ENCODE data around the gene MTHFSD.

The MTHFSD gene

GRCh38 chr16:86517033-86517432, 38.0 kb downstream of the MTHFSD start:
- Histone ChIP-seq H3K79me2 (ENCODE audit: control insufficient read depth, insufficient read depth, low read length) (peaks cover 4% of the 10 kb centered on the region), H3K4me1 (ENCODE audit: control insufficient read depth, low read depth, low read length) (no peaks in the 10 kb centered on the region), H3K23ac (ENCODE audit: low read length) (no peak overlapping the region), H2AK5ac (ENCODE audit: low read length) (no peak overlapping the region), H2BK120ac (ENCODE audit: low read depth, low read length) (no peak overlapping the region), H3K9ac (ENCODE audit: low read length) (no peak overlapping the region), H3K27ac (ENCODE audit: low read depth, low read length) (no peak overlapping the region), H4K5ac (ENCODE audit: low read length) (no peak overlapping the region), H4K8ac (ENCODE audit: low read depth, low read length) (no peak overlapping the region), H3K4me3 (ENCODE audit: low read length) (no peak overlapping the region), H3K4me2 (ENCODE audit: low read length) (no peak overlapping the region), H2BK15ac (replicated peaks; ENCODE audit: low read depth) (no peak overlapping the region), H3K27me3 (ENCODE audit: insufficient read depth, low read length, poor library complexity) (peaks cover 31% of the 10 kb centered on the region), H2BK5ac (ENCODE audit: low read length) (no peak overlapping the region), H3K4ac (ENCODE audit: low read depth, low read length) (no peak overlapping the region), H3K18ac (ENCODE audit: low read length) (no peak overlapping the region), H3K79me1 (ENCODE audit: low read length) (no peaks in the 10 kb centered on the region), H3K56ac (ENCODE audit: low read length) (peak overlapping the region; percentile 17), H3K36me3 (ENCODE audit: control insufficient read depth, insufficient read depth, low read length) (no peaks in the 10 kb centered on the region)
- no CpG with 5 or more reads among the region's 9 CpGs for WGBS (ENCODE audit: extremely low coverage, insufficient coverage, low lambda C conversion rate)
- DNase-seq, result no peak

GRCh38 chr16:86516623-86517003, 38.4 kb downstream of the MTHFSD start:
- peaks cover 4% of the 10 kb centered on the region for H3K79me2 ChIP-seq (ENCODE audit: control insufficient read depth, insufficient read depth, low read length)
- no peak overlapping the region for H3K23ac ChIP-seq (ENCODE audit: low read length)
- no peaks in the 10 kb centered on the region for H3K4me1 ChIP-seq (ENCODE audit: control insufficient read depth, low read depth, low read length)
- H3K79me1 ChIP-seq (ENCODE audit: low read length), result no peaks in the 10 kb centered on the region
- H3K56ac ChIP-seq (ENCODE audit: low read length), result peak overlapping the region; percentile 17
- no peaks in the 10 kb centered on the region for H3K36me3 ChIP-seq (ENCODE audit: control insufficient read depth, insufficient read depth, low read length)
- H2BK15ac ChIP-seq (replicated peaks; ENCODE audit: low read depth), result no peak overlapping the region
- H3K4me2 ChIP-seq (ENCODE audit: low read length), result no peak overlapping the region
- H3K4ac ChIP-seq (ENCODE audit: low read depth, low read length), result no peak overlapping the region
- H2AK5ac ChIP-seq (ENCODE audit: low read length), result no peak overlapping the region
- peak; percentile 44 for DNase-seq
- no peak overlapping the region for H4K5ac ChIP-seq (ENCODE audit: low read length)
- H2BK120ac ChIP-seq (ENCODE audit: low read depth, low read length), result no peak overlapping the region
- no peak overlapping the region for H3K4me3 ChIP-seq (ENCODE audit: low read length)
- H3K27me3 ChIP-seq (ENCODE audit: insufficient read depth, low read length, poor library complexity), result peaks cover 34% of the 10 kb centered on the region
- no peak overlapping the region for H4K8ac ChIP-seq (ENCODE audit: low read depth, low read length)
- no peak overlapping the region for H3K9ac ChIP-seq (ENCODE audit: low read length)
- H3K27ac ChIP-seq (ENCODE audit: low read depth, low read length), result no peak overlapping the region
- no peak overlapping the region for H2BK5ac ChIP-seq (ENCODE audit: low read length)
- no peak overlapping the region for H3K18ac ChIP-seq (ENCODE audit: low read length)
- no CpG with 5 or more reads among the region's 29 CpGs for WGBS (ENCODE audit: extremely low coverage, insufficient coverage, low lambda C conversion rate)

DNA sequence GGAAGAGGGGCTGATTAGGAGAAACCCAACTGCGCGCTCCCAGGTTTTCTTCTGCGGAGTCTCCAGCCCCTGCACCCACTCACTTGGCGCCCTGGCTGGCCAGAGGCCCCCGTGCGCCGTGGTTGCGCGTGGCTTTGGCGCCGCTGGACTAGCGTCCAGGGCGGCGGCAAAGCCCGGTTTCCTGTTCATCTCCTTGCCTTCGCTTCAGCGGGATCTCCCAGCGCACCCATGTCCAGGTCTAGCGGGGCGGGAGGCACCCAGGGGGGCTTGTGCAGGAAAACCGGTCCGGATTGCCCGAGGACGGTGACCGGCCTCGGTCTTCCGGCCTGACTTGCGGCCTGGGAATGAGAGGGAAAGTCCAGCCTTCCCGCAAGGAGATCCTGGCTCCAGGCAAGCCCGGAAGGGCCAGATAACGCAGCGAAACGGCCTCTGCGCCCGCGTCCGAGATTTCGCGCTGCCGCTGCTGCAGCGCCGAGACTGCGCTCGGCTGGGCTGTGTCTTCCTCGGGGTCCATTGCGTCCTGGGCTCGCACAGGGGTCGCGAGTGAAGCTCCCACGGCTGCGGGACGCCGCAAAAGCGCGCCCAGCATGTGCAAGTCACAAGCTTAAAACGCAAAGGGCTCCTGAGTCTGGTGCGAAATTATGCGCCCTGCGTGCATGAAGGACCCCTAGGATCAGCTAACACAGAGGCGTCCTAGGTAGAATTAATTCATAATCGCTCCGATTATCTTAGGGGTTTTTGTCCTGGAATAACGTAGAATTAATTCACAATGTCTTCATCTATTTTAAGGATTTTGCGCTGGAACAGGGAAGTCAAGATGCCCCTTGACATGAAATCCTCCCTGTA, 39.0 kb downstream of the MTHFSD start:
- Histone ChIP-seq H3K18ac (ENCODE audit: low read length) (no peak overlapping the region), H3K4me3 (ENCODE audit: low read length) (no peak overlapping the region)
- DNase-seq, result peak; percentile 53

DNA sequence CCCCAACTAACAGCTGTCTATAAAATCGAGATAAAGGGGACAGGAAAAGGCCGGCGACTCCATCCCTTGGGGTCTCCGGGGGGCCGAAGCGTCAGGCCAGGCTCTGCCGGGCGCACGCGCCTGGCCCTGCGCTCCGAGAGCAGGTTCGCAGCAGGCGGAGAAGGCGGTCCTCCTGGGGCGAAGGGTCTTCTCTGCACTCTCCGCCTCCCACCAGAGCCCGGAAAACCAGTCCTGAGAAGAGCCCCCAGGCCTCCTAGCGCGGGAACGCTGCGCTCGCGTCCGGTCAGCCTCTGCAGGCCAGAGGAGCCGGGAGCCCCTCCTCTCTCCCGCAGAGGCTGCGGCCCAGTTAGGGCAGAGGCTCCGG, 39.6 kb downstream of the MTHFSD start:
- H3K18ac ChIP-seq (ENCODE audit: low read length), result no peak overlapping the region
- DNase-seq, result peak; percentile 63
- H4K8ac ChIP-seq (ENCODE audit: low read depth, low read length), result no peak overlapping the region
- H3K4me2 ChIP-seq (ENCODE audit: low read length), result peak overlapping the region; percentile 58
- H3K27ac ChIP-seq (ENCODE audit: low read depth, low read length), result no peak overlapping the region
- H3K79me1 ChIP-seq (ENCODE audit: low read length), result no peaks in the 10 kb centered on the region
- peaks cover 4% of the 10 kb centered on the region for H3K79me2 ChIP-seq (ENCODE audit: control insufficient read depth, insufficient read depth, low read length)
- no CpG with 5 or more reads among the region's 29 CpGs for WGBS (ENCODE audit: extremely low coverage, insufficient coverage, low lambda C conversion rate)
- H4K5ac ChIP-seq (ENCODE audit: low read length), result no peak overlapping the region
- H2BK5ac ChIP-seq (ENCODE audit: low read length), result no peak overlapping the region
- H3K4ac ChIP-seq (ENCODE audit: low read depth, low read length), result no peak overlapping the region
- no peak overlapping the region for H2BK15ac ChIP-seq (replicated peaks; ENCODE audit: low read depth)
- H2BK120ac ChIP-seq (ENCODE audit: low read depth, low read length), result no peak overlapping the region
- H3K9ac ChIP-seq (ENCODE audit: low read length), result no peak overlapping the region
- no peak overlapping the region for H2AK5ac ChIP-seq (ENCODE audit: low read length)
- peaks cover 40% of the 10 kb centered on the region for H3K27me3 ChIP-seq (ENCODE audit: insufficient read depth, low read length, poor library complexity)
- H3K56ac ChIP-seq (ENCODE audit: low read length), result peak overlapping the region; percentile 45
- no peaks in the 10 kb centered on the region for H3K4me1 ChIP-seq (ENCODE audit: control insufficient read depth, low read depth, low read length)
- no peak overlapping the region for H3K4me3 ChIP-seq (ENCODE audit: low read length)
- no peak overlapping the region for H3K23ac ChIP-seq (ENCODE audit: low read length)
- no peaks in the 10 kb centered on the region for H3K36me3 ChIP-seq (ENCODE audit: control insufficient read depth, insufficient read depth, low read length)

More for the DNA sequence above, 39.0 kb downstream of the MTHFSD start:
- Histone ChIP-seq H3K27ac (ENCODE audit: low read depth, low read length) (no peak overlapping the region), H3K79me2 (ENCODE audit: control insufficient read depth, insufficient read depth, low read length) (peaks cover 4% of the 10 kb centered on the region), H3K79me1 (ENCODE audit: low read length) (no peaks in the 10 kb centered on the region), H3K27me3 (ENCODE audit: insufficient read depth, low read length, poor library complexity) (peaks cover 39% of the 10 kb centered on the region), H4K8ac (ENCODE audit: low read depth, low read length) (no peak overlapping the region), H3K4me2 (ENCODE audit: low read length) (peak overlapping the region; percentile 58), H4K5ac (ENCODE audit: low read length) (no peak overlapping the region), H3K23ac (ENCODE audit: low read length) (peak overlapping the region; percentile 11), H2BK5ac (ENCODE audit: low read length) (no peak overlapping the region), H3K9ac (ENCODE audit: low read length) (peak overlapping the region; percentile 31), H2BK15ac (replicated peaks; ENCODE audit: low read depth) (no peak overlapping the region), H3K4me1 (ENCODE audit: control insufficient read depth, low read depth, low read length) (no peaks in the 10 kb centered on the region), H2BK120ac (ENCODE audit: low read depth, low read length) (no peak overlapping the region), H3K56ac (ENCODE audit: low read length) (peak overlapping the region; percentile 45), H3K4ac (ENCODE audit: low read depth, low read length) (no peak overlapping the region), H3K36me3 (ENCODE audit: control insufficient read depth, insufficient read depth, low read length) (no peaks in the 10 kb centered on the region), H2AK5ac (ENCODE audit: low read length) (no peak overlapping the region)
- WGBS (ENCODE audit: extremely low coverage, insufficient coverage, low lambda C conversion rate), result no CpG with 5 or more reads among the region's 64 CpGs

DNA sequence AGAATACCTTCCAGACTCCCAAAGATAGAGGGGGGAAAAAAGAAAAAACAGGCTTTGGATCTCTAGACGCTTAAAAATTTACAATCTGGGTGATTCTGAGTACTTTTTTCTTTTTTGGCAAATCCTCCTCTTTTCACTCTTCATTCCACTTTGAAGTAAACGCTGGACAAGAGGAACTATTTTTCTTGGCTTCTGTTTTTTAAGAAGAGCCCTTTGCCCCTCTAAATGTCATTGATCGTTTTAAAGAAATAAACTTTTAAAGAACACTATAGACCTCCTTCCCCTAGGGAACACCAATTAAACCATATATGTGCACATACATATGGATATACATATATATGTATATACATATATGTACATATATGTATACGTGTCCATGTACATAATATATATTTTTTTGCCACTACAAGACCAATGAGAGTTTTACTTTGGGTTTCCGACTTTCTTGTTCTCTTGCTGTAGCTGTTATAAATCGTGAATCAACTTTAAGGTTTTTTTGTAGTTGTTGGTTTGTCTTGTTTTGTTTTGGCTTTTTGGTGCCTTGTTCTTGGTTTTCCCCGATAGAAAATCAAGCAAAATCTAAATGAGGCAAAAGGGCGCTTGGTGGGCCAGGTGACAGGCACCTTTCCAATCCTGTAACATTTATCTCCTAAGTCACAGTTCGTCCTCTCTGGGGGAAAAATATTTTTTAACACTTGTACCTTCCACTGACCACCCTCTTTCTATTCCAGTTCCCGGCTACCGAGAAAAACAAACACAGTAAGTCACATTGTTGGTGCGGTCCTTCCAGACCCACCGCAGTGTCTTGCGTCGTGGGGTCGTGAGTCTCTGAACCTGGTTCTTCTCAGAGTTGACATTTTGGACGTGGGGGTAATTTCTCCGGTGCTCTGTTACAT, 40.3 kb downstream of the MTHFSD start:
- no peak overlapping the region for H2BK5ac ChIP-seq (ENCODE audit: low read length)
- H3K9ac ChIP-seq (ENCODE audit: low read length), result no peak overlapping the region
- H3K27ac ChIP-seq (ENCODE audit: low read depth, low read length), result no peak overlapping the region
- H3K4me2 ChIP-seq (ENCODE audit: low read length), result no peak overlapping the region
- H2BK15ac ChIP-seq (replicated peaks; ENCODE audit: low read depth), result no peak overlapping the region
- H3K36me3 ChIP-seq (ENCODE audit: control insufficient read depth, insufficient read depth, low read length), result no peaks in the 10 kb centered on the region
- peaks cover 40% of the 10 kb centered on the region for H3K27me3 ChIP-seq (ENCODE audit: insufficient read depth, low read length, poor library complexity)
- no peaks in the 10 kb centered on the region for H3K79me1 ChIP-seq (ENCODE audit: low read length)
- no CpG with 5 or more reads among the region's 18 CpGs for WGBS (ENCODE audit: extremely low coverage, insufficient coverage, low lambda C conversion rate)
- H3K56ac ChIP-seq (ENCODE audit: low read length), result no peak overlapping the region
- no peak overlapping the region for H4K5ac ChIP-seq (ENCODE audit: low read length)
- H3K4ac ChIP-seq (ENCODE audit: low read depth, low read length), result no peak overlapping the region
- H4K8ac ChIP-seq (ENCODE audit: low read depth, low read length), result no peak overlapping the region
- peaks cover 4% of the 10 kb centered on the region for H3K79me2 ChIP-seq (ENCODE audit: control insufficient read depth, insufficient read depth, low read length)
- H2BK120ac ChIP-seq (ENCODE audit: low read depth, low read length), result no peak overlapping the region
- DNase-seq, result no peak
- no peak overlapping the region for H3K23ac ChIP-seq (ENCODE audit: low read length)
- H3K4me1 ChIP-seq (ENCODE audit: control insufficient read depth, low read depth, low read length), result no peaks in the 10 kb centered on the region
- H3K4me3 ChIP-seq (ENCODE audit: low read length), result no peak overlapping the region
- no peak overlapping the region for H2AK5ac ChIP-seq (ENCODE audit: low read length)
- no peak overlapping the region for H3K18ac ChIP-seq (ENCODE audit: low read length)
